ENCODE data around the gene YEATS2.
"Not testable (repeated sequence)": the region's sequence is repeated elsewhere in the genome, so short reads cannot be mapped to it uniquely, and the experiment has no call there.

Gene YEATS2

DNA sequence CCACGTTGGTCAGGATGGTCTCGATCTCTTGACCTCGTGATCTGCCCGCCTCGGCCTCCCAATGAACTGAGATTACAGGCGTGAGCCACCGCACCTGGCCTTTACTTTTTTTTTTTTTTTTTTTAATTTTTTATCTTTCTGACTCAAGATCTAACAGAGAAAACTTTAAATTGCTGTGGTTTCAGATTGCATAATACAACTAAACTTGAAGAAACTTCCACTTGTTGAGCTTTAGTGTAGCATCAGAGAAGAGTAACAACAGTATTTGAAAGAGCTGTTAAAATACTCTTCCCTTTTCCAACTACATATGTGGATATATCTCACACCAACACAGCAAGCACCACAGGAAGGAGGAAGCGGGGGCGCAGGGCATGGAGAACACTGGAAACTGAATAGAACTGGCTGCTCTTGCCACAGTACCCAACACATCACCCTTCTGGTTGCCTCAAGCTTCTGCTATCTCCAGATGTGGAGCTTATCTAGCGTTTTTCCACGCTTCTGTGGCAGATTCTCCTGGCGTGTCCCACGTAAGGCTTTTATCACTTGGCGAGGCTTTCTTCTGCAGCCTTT is 82.4 kb downstream of the YEATS2 start:
- DNase-seq: no peak

DNA sequence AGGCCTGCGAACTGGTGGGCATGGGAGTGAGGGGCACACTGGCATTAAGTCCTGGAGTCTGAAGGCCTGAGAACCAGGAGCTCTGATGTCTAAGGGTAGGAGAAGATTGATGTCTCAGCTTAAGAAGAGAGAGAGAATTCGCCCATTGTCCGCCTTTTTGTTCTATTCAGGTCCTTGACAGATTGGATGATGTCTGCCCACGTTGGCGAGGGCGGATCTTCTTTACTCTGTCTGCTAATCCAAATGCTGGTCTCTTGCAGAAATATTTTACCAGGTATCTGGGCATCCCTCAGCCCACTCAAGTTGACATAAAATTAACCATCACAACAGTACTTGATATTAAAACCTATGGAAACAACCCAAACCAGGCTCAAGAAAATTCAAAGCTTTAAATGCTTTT is 83.6 kb downstream of the YEATS2 start:
- no peak for DNase-seq

DNA sequence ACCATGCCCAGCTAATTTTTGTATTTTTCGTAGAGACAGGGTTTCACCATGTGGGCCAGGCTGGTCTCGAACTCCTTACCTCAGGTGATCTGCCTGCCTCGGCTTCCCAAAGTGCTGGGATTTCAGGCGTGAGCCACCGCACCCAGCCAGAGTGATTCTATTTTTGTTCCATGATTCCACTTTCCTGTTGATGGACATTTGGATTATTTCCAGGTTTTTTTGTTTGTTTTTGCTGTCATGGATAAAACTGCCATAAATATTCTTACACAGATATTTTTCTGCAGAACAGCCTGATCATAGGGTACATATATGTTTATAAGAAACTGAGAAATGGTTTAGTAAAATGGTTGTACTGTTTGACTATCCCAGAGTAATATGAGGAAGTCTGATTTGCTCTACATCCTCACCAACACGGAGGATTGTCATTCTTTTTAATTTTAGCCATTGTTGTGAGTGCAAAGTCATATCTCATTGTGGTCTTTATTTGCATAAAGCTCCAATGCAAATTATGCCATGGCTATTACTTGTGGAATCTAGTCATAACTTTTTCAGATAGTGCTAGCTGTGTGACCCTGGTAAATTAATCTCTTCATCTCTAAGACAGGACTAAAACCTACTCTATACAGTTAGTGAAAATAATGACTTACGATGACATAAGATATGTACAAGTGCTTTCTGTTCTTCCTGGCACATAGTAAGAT is 85.1 kb downstream of the YEATS2 start:
- DNase-seq: no peak

DNA sequence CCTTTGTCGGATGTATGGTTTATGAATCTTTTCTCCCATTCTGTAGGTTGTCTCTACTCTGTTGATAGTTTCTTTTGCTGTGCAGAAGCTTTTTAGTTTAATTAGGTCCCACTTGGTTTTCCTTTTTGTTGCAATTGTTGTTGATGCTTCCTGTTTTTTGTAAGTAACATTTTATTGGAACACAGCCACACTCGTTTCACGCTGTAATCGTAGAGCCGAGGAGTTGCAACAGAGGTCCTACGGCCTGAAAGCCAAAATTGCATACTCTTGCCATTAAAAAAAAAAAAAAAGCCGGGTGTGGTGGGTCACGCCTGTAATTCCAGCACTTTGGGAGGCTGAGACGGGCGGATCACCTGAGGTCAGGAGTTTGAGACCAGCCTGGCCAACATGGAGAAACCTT is 86.9 kb downstream of the YEATS2 start:
- not testable (repeated sequence) for DNase-seq

DNA sequence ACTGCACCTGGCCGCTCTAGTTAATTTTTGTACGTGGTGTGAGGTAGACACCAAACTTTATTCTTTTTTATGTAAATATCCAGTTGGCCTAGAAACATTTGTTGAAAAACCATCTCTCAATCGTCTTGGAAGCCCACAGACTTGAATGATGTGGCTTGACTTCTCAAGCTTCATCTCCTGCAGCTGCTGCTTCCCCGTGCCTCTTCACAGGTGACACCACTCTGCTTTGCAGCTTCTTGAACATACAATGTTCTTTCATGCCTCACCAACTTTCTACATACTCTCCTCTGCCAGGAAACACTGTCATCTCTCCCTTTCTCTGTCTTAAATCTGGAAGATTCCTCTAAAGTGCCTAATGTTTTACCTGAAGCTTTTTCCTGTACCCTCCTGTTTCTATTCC is 92.2 kb downstream of the YEATS2 start:
- no peak for DNase-seq

DNA sequence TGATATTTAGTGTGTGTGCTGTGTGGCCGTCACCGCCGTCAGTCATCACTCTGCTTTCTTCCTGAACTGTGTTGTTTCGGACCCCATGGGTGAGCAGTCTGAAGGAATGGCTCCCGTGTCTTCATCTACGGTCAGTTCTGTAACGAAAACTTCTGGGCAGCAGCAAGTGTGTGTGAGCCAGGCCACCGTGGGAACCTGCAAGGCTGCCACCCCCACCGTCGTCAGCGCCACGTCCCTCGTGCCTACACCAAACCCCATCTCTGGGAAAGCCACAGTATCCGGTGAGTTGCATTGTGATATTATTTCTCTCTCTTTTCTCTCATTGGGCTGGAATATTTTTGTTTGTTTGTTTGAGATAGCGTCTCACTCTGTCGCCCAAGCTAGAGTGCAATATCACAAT is 93.1 kb downstream of the YEATS2 start:
- no peak for DNase-seq

DNA sequence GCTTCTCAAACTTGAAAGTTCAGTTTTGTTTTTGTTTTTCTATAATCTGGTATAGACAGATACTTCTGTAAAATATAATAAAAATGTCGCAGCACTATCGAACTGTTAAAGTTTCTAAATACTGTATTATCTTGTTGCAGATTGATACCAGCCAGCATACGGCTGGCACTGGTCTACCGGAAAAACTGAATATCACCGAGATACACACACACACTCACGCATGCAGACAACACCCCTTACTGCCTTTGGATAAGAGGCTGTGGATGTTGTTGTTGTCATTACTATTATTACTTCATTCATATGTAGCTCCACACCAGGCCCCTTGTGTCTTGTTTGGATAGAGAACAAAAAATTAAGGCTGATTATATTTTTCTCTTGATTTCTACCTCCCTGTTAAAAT is 95.4 kb downstream of the YEATS2 start:
- DNase-seq: no peak

DNA sequence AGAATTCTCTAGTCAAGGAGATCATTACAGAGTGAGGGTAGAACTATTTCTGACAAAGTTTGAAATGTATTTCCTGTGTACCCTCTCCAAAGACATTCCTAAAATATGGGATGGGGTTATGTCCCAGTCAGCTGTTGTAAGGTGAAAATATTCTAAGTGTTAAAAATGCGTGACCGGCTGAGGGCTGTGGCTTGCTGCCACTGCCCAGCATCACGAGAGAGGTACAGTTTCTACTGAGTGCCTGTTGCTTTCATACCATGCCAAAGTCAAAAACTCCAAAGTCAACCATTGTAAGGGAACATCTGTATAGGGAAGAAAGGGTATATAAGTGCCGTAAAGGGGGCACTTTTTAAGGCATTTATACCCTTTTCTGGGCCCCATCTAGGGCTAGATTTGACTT is 96.9 kb downstream of the YEATS2 start:
- DNase-seq: no peak

DNA sequence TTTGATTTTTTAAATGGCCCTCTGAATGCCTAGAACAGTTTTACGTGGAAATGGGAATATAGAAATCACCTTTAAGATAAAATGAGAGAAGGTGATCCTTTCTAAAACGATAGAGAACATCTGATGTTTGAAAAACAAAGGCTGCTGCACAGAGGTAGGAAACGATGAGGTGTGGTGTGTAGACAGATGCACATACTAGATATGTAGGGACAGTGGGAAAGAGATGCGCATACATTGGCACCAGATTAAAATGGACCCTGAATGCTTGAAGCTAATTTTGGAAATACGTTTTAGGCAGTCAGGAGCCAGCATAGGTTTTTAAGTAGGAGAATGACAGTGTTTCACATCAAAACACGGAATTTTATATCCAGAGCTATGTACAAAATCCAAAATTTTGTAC is 98.8 kb downstream of the YEATS2 start:
- DNase-seq: no peak

DNA sequence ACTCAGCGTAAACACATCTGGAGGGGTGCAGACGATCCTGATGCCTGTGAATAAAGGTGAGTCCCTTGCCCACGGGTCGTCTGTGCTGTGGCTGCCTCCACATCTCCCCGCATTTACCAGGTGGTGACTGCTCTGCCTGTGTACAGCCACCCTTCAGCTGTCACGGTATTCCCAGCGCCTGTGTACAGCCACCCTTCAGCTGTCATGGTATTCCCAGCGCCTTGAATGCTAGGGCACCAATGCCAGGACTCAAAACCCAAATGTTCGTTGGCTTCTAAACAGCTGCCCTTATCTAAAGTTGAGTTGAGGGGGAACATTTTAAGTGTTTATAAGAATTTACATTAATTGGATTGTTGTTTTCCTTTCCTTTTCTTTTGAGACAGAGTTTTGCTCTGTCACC is 100.4 kb downstream of the YEATS2 start:
- DNase-seq: no peak

DNA sequence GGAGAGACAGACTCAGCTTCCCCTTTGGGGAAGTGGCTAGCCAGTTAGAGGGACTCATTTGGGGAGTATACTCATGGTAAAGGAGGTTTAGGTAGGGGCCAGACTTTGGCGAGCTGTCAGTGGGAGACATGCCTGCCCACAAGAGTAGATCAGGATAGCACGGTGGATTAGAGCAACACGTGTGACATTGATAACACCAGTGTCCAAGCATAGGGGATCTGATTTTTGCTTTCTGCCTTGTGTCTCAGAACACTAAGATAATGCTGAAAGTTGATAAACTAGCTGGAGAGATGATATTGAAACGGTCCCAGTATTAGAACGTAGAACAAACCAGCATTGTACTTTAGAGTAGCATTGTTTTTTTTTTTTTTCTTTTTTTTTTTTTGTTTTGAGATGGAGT is 101.9 kb downstream of the YEATS2 start:
- no peak for DNase-seq

DNA sequence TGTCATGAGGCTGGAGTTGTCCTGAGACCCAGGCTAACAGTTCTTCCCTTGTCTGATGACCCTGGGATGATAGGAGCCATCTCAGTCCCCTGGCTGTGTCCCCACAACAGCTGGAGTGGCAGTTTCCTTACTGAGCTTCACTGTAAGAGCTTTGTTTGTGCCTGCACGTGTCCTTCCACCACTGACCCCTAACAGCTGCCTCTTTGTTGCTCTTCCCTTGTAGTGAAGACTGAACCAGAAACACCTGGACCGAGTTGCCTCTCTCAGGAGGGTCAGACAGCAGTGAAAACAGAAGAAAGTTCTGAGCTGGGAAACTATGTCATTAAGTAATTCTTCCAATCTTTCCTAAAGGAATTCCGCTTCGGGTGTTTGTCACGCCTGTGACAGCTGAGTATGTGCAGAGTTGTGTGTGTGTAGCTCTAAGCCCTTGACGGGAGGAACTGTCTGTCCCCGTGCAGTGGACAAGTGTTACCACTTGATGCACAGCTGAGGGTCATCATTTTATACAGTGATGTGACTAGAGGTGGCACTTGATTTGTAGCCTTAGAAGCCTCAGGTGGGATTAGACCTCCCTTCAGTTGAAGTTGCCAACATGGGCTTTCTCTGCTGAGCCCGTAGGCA is 102.8 kb downstream of the YEATS2 start:
- no peak for DNase-seq

DNA sequence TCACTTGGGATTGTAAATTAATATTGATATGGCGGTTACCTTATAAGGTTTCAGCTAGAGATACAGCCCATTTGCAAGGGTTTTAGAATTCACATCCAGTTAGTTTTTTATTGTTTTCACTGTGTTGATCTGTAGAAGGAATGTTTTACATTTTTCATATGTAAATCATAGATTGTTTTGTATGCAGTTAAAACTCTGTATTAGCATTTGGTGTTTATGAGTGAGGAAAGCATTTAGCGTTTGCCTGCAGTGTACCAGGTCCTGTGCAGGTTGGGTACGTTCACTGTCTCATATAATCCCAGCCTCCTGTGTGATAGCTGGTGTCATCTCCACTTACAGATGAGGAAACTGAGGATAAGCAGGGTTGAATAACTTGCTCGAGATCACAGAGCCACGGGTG is 104.0 kb downstream of the YEATS2 start:
- DNase-seq: no peak

DNA sequence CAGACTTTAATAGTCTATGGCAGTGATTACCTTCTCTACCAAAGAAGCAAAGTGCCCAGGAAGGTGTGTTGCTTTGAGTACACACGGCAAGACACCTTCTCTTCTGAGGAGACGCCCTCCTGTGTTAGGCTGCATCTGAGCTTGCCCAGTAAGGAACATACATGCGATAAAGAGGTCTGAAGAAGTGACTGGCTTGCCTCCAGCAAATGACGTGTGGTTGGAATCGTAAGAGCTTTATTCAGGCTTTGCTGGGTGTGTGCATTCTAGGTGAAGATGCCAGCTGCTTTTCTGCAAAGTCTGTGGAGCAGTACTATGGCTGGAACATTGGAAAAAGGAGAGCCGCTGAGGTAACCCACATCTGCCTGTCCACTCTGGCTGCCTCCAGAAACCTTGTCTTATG is 105.4 kb downstream of the YEATS2 start:
- DNase-seq: no peak

DNA sequence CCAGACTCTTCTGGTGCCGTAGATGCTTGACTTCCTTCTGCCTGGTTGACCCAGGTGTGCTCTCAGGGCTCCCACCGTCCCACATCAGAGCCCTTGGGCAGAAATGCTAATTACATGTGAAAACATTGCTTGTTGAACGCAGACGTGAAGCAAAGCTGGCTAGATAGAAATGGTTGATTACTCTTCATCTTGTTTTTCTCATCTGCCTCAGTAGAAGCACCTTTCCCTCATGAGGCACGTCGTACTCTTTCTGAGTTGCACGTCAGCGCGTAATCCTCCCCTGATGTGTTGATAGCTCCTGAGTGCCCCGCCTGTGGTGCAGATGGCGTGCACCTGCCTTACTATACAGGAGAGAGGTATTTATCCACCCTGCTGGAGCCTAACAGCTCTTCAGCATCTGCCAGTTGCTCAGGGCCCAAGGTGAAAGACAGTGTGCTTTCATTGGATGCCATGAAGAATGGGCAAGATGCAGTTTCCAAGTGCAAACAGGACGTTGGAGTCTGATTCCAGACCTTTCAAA is 109.7 kb downstream of the YEATS2 start:
- DNase-seq: peak; percentile 82 to 83

DNA sequence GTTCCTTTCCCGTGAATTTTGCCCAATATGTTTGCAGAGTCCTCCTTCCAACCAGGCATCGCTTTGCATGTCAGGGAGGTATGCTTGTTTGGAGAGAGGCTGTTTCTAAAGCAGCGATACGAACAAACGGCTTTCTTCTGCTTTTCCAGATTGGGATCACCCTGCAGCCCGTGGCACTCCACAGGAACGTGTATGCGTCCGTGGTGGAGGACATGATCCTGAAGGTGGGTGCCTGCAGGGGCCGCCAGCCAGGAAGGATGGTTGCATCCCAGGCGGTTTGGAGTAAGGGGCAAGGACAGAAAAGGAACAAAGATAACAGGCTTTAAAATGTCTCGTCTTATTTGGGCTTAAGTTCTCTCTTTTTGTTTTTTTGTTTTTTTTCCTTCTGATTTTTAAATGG is 110.3 kb downstream of the YEATS2 start:
- no peak for DNase-seq

DNA sequence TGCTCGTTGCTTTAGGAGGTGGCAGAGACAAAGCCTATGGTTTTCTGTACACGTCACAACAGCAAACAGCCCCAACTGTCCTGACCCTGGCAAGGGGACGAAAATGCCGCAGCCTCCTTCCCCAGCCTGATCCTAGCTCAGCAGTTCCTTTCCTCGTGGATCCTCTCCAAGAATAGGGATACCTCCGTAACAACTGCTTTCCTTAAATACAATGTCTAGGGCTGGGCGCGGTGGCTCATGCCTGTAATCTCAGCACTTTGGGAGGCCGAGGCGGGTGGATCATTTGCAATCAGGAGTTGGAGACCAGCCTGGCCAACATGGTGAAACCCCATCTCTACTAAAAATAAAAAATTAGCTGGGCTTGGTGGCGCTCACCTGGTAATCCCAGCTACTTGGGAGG is 110.8 kb downstream of the YEATS2 start:
- DNase-seq: no peak

DNA sequence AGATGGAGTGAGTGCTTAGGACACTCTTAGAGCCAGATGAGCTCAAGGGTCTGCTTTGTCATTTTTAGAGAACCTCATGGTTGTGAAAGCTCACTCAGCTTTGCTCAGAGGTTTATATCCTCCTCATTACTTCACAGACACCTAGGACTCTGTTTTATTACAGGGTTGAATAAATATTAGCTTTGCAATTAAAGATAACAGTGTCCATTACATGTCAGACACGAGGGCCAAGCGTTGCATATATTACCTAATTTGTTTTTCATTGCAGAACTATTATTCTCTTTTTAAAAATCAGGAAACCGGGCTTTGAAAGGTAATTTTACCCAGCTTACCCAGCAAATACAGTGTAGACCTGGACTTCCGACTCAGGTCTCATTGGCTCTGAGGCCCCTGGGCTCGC is 111.7 kb downstream of the YEATS2 start:
- peak; percentile 47 to 51 for DNase-seq

DNA sequence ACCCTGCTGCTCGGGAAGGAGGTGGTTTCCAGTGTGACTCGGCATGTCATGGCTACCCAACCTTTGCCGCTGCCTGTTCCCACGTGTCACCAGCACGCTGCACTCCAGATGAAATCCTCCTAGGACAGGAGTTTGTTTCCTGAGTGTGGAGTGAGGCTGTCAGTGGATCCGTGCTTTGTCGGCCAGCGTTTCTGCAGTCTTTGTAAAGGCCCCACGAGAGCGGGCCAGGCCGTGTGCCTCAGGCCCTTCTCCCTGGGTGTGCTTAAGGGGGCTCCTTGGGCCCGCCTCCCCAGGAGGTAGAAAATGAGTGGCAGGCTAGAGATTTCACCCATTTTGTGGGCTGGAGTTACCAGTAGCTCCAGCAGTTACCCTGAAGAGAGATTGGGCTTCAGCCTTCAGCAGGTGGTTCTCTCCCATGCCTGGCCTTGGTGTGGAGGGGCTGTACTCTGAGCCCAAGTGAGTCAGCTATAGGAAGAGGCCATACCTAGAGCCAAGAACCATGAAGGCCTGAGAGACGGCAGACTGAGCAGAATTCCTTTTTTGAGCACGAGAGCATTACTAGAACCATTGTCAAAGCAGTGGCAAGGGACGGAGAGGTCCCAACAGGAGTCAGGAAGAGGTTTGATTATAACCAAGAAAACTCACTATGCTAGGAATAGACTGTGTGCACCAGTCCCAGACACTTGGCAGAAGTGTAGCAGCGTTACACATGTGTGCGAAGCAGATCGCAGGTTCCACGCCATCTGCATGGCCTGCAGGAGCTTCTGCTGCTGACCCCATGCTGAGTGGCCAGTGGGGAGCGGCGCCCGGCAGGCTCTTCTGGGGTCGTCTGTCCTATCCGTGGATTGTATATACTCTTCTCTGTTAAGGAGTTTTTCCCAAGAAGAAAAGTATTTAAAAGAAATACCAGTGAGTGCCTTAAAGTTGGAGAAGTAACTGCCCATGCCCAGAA is 113.3 kb downstream of the YEATS2 start:
- no peak for DNase-seq

DNA sequence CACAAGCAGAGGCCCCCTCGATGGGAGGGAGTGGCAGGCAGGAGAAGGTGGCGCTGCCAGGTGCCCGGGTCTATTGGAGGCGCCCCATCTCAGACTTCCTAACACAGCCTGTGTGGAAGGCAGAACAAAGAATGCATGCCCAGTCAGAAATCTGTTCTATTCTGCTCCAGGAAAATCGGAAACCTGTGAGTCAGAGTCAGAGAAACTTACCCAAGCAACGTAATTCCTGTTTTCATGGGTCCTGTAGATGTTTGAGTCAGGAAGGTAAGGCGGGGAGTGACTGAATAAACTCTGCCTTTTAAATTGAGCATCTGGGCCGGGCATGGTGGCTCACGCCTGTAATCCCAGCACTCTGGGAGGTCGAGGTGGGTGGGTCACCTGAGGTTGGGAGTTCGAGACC is 114.0 kb downstream of the YEATS2 start:
- no peak for DNase-seq

DNA sequence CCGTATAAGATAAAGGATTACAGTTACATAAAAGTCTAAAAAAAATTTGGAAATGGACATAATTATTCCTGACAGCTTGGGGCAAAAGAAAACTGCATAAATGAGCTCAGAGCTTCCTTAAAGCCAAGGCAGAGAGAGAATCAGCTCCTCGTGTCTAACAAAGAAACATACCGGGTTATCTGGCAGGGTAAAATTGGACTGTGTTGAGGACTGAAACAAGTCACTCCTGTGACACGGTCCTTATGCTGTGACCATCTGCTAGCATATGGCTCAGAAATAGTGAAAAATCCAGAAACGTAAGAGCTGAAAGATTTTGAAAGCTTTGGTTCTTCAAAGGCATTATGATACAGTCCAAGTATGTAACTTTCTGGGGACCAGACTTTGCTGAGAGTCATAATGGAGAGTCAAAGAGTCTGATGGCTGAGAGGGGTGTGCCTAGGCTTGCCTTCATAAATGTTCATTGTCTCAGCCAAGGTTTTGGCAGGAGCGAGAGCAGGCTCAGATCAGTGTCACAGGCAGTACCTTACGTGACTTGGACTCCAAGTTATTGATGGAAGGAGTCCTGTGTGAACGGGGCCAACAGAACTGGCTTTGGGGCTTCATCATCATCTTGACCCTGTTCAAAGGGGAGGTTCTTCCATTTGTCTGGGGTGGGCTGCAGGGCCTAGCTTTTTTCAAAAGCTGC is 115.3 kb downstream of the YEATS2 start:
- no peak for DNase-seq

DNA sequence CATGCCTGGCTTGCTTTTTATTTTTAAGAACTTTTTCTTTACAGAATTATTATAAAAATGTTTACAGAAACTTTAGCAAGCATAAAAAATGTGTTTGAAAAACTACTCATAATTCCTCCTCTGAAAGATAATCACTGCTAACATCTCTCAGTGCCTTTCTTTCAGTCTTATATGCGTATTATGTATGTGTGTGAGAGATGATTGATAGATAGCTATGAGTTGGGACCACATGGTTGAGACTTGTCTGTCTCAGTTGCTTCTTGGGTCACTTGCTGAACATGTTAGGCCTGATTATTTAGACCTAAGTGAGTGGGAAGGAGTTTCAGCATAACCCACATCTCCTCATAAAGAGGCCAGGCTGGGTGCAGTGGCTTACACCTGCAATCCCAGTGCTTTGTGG is 116.6 kb downstream of the YEATS2 start:
- no peak for DNase-seq

DNA sequence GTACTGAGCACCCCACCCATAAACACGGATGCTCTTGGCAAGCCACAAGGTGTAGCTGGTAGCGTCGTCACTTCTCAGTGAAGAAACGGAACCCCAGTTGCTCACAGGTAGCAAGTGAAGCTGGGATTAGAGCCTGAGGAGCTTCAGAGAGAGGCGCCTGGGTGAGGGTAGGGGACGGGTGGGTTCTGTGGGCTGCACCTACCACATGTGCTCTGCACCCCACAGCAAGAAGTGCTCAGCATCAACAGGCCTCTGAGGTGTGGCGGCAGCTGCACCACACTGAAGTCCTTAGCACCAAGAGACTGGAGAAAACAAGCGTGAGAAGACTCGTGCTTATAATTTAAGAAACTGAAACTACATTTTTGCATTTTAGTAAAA is 118.0 kb downstream of the YEATS2 start:
- no peak for DNase-seq
